Activated T-cell treated with anti-CD3 and anti-CD28 coated beads, Interleukin-2, amount 50 U/mL, for 1 hour (primary cell): Measurements from ENCODE around the gene KRTAP2-3.
"Not testable (repeated sequence)": the region's sequence is repeated elsewhere in the genome, so short reads cannot be mapped to it uniquely, and the experiment has no call there.

ENCODE experiments used
- DNase-seq: peaks from one replicate; pipeline ENCODE4 v3.0.0-alpha.2; 2020

Gene KRTAP2-3

DNA sequence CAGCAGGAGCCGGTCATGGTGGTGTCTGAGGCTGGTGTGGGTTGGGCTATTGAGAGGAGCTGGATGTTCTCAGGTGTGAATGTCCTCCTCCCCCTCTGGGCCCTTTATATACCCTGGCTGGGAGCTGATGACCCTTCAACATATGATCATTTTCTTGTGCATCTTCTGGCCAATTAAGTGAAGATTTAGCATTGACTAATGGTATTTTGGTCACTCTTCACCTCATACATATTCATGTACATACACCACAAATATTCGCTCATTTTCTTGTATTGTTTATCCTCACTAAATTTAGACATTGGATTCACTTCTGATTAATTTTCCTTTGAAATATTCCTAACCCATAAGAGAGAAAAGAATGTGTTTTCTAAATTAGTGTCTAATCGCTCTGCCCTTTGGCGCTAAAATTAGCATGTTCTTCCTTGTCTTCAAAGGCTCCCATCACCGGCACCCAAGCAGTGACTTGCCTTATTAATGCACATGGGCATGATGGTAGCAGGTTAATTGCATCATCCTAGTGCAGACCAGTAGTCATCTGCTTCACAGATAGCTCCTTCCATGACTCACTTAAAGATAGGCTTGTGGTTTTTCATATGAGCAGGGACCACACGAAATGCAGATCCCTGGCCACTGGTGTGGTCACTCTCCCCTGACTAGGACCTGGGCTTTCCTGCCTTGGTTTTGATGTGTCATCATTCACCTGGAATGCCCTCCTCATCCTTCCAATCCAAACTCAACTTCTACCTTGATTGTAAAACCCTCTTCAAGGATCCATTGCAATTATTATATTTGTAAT, 6.1 kb upstream of the KRTAP2-3 start, which contains the start of gene KRTAP2-4:
Gene KRTAP2-4 (minus strand): TSS at position 51 of the 796 bp plus-strand sequence. CDS start 34 bp downstream, at position 17.
- no peak for DNase-seq

DNA sequence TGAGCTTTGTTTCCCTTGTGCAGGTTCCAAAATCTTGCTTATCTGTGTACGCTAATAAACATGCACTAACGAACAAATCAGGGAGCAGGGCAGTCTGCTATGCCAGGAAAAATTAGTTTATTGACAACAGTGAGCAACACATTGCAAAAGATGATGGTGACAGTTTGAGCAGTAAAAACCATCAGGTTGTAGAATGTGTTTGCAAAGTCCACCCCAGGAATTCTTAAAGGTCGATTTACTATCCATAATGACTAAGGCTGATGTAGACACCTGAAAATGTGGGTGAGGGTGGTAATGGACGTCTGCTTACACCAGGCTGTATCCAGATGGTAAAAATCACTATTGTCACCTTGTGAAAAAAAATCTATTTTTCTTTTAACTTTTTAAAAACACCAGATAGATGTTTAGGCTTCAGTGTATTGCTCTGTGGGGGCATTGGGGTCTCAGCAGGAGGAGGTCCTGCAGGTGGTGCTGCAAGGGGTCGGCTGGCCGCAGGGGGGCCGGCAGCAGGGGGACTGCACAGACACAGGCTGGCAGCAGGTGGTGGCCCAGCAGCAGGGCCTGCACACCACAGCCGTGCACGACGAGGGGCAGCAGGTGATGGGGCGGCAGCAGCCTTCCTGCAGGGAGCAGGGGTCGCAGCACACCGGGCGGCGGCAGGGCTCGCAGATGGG, 5.2 kb upstream of the KRTAP2-3 start:
- DNase-seq: not testable (repeated sequence)

DNA sequence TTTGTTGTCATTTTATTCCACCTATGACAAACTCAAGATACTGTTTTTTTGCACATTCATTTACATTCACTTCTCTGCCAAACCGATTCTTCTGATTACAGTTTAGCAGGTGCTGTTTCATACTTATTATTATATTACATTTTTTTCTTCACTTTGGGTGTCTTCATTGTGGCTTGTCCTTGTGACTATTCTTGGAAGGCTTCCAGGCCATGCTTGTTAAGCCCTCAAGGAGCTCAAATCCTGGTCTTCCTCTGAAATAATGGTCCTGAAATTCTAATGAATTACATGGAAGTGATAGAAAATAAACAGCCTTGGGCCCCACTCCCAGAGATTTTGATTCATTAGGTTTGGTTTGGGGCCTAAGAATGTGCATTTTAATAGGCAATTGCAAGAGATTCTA, 4.4 kb upstream of the KRTAP2-3 start:
- no peak for DNase-seq

DNA sequence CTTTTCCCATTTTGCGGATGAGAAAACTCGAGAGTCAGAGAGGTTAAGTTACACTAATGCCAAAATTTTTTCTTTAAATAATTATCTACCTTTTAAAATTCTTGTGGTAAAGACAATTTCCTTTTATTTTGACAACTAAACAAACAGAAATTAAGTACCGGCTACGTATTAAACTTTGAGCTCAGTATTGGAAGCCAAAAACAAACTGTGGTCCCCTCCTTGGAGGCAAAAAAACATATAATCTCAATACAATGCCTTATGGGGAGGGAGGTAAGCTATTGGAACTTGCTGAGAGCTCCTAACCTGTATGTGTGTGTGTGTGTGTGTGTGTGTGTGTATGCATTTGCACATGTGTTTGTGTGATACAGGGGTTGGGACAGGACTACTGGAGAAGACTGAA, 3.5 kb upstream of the KRTAP2-3 start:
- DNase-seq: no peak

DNA sequence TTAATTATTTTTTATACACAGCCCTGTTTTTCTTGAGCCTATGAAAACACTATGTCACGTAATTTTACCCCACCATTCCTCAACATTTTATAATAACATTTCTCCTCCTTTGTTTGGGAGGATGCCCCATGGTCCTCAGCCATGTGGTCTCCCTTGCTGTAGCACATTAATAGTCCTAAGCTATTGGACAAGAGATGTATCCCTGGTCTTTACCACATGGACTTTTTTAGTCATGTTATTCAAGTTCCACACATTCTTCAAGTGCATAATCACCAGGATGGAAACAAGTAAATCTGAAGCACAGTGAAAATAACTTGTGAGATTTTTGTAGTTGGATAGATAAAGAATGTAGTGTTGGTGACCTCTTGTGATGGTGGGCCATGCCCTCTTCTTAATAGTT, 2.0 kb upstream of the KRTAP2-3 start:
- no peak for DNase-seq

DNA sequence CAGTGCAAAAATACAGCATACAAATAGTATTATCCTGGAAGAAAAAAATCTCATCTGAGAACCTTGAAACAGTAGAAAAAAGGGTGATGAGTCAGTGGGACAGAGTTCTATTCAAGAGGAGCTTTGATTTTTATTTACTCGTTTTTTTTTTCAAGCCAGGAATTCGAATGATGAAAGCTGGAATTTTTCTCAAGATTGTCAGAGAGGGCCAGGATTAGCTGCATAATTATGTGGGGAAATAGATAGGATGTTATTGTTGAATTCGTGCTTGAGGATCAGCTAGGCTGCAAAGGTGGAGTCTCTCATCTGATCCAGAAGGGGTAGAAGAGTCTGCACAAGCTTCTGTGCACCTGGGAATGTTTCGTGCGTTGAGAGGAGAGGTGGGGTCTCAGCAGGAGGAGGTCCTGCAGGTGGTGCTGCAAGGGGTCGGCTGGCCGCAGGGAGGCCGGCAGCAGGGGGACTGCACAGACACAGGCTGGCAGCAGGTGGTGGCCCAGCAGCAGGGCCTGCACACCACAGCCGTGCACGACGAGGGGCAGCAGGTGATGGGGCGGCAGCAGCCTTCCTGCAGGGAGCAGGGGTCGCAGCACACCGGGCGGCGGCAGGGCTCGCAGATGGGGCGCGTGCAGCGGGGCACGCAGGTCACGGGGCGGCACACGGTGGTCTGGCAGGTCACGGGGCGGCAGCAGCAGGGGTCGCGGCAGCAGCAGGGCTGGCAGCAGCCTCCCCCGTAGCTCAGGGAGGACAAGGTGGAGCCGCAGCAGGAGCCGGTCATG, 450 bp downstream of the KRTAP2-3 start:
- not testable (repeated sequence) for DNase-seq

DNA sequence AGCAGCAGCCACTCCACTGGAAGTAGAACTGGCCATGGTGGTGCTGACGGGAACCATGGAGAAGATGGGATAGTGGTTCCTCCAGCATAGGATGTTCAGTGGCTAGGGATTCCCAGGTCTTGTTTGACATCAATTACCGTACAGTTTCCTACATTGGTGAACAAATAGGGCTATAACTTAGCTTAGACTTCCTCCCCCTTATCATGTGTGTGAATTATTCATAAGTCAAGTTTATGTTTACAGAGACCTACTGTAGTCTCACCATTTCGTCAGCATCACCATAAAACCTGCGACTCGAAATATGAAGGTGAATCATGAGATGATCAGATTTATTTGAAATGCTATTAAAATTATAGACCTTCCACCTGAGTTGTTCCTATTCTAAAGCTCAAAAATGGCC, 1.2 kb downstream of the KRTAP2-3 start:
- no peak for DNase-seq

DNA sequence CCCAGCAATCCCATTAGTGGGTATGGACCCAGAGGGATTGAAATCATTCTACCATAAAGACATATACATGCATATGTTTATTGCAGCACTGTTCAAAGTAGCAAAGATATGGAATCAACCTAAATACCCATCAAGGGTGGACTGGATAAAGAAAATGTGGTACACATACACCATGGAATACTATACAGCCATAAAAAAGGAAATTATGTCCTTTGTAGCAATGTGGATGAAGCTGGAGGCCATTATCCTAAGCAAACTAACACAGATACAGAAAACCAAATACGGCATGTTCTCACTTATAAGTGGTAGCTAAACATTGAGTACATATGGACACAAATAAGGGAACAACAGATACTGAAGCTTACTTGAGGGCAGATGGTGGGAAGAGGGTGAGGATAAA, 2.4 kb downstream of the KRTAP2-3 start:
- no peak for DNase-seq

DNA sequence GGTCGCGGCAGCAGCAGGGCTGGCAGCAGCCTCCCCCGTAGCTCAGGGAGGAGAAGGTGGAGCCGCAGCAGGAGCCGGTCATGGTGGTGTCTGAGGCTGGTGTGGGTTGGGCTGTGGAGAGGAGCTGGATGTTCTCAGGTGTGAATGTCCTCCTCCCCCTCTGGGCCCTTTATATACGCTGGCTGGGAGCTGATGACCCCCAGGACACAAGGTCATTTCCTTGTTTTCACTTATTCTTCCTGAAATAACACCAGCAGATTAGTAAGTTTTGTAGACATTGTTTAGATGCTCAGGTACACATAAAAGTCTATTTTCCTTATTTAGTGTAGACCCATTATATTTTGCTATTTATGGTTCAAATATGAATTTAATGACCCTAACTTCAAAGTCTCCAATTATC, 4.8 kb downstream of the KRTAP2-3 start, which contains the start of gene KRTAP2-2:
Gene KRTAP2-2 (minus strand): TSS at position 101 of the 400 bp plus-strand sequence. CDS start 19 bp downstream, at position 82.
- not testable (repeated sequence) for DNase-seq

DNA sequence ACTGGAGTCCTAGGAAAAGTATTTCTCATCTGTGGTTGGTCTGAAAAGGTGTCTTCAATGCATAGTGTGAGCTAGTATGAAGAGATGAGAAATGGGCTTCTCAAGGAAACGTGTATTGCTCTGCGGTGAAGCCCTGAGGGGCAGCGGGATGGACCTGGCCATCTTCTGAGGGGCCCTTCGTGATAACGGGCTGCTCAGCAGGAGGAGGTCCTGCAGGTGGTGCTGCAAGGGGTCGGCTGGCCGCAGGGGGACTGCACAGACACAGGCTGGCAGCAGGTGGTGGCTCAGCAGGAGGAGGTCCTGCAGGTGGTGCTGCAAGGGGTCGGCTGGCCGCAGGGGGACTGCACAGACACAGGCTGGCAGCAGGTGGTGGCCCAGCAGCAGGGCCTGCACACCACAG, 5.4 kb downstream of the KRTAP2-3 start:
- not testable (repeated sequence) for DNase-seq

DNA sequence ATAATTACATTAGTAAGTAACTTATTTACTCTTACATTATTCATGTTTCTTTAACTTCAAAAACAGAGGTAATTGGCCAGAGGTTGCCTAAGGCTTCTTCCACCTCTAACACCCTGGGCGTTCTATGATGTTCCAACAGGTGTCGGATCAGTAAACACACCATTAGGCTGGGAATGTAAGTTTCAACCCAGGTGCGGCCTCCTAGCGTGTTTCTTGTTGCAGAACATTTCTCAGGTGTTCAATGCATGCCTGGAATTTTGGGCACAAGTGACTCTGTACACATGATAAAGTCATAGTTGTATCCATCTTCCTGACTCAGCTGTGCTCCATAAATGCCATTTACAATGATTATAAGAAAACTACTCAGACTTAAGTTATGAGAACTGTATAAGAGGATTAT, 5.9 kb downstream of the KRTAP2-3 start:
- no peak for DNase-seq

DNA sequence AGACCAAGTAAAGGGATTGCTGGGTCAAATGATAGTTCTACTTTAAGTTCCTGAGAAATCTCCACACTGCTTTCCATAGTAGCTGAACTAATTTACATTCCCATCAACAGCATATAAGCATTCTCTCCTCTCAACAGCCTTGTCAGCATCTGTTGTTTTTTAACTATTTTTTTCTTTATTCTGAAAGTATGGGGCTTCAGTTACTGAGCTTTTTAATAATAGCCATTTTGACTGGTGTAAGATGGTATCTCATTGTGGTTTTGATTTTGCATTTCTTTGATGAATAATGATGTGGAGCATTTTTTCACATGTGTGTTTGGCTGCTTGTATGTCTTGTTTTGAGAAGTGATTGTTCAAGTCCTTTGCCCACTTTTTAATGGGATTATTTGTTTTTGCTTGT, 7.3 kb downstream of the KRTAP2-3 start:
- DNase-seq: no peak

DNA sequence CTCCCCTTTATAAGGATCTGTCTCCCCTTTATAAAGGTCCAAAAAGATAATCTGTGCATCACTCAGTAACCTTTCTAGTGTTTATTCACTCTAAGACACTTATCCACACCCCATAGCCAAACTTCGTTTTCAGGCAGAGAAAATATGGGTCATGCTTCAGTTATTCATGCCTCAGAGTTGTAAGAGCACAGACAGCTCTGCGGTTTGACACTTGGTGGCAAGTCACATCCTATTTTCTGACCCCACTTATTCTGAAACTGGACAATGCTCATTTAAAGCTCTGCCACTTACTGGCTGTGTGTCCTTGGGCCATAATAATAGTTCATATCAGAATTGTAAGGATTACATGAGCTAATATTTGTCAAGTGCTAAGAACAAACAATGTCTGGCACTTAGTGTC, 10.8 kb downstream of the KRTAP2-3 start:
- DNase-seq: no peak

DNA sequence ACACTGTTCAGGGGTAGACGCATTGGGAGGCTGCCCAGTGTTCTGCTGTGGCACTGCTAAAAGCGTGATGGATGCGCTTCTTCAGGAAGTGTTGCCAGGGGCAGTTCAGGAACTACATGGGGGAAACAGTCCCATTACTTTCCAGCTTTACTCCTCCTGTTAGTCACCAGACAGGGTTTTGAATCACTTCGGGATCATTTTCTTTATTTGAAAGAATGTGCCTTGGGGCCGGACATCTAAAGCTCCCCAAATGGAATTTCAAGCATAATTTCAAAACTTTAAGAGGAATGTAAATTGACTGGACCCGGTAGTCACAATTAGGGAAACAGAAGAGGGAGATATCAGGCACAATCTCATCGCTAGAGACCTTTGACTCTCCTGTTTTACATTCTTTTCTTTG, 11.5 kb downstream of the KRTAP2-3 start:
- no peak for DNase-seq

DNA sequence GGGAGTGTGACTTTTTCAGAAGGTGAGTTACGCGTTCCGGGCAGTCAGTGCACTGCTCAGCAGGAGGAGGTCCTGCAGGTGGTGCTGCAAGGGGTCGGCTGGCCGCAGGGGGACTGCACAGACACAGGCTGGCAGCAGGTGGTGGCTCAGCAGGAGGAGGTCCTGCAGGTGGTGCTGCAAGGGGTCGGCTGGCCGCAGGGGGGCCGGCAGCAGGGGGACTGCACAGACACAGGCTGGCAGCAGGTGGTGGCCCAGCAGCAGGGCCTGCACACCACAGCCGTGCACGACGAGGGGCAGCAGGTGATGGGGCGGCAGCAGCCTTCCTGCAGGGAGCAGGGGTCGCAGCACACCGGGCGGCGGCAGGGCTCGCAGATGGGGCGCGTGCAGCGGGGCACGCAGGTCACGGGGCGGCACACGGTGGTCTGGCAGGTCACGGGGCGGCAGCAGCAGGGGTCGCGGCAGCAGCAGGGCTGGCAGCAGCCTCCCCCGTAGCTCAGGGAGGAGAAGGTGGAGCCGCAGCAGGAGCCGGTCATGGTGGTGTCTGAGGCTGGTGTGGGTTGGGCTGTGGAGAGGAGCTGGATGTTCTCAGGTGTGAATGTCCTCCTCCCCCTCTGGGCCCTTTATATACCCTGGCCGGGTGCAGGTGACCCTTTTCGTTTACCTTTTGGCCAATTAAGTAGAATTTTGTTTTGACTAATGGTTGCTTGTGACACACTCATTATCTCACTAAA, 13.0 kb downstream of the KRTAP2-3 start, which contains the start of gene KRTAP2-1:
Gene KRTAP2-1 (minus strand): TSS at position 582 of the 731 bp plus-strand sequence. CDS start 49 bp downstream, at position 533.
- DNase-seq: not testable (repeated sequence)

DNA sequence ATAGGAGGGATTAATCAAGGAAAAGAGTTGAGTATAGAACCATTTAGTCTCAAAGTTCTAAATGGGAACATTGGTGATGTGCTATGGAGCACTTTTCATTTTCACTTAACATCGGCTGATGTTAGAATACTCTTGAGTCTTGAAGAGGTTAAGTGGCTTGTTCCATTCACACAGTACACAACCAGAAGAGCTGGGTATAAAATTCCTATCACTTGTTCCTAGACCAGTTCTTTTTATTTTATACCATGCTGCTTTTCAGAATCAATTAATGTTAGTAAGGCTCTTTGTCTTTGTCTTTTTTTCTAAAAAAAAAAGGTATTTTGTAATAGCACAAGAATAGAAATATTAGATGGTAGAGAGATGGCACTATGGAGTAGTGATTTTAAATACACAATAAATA, 17.0 kb downstream of the KRTAP2-3 start:
- no peak for DNase-seq

DNA sequence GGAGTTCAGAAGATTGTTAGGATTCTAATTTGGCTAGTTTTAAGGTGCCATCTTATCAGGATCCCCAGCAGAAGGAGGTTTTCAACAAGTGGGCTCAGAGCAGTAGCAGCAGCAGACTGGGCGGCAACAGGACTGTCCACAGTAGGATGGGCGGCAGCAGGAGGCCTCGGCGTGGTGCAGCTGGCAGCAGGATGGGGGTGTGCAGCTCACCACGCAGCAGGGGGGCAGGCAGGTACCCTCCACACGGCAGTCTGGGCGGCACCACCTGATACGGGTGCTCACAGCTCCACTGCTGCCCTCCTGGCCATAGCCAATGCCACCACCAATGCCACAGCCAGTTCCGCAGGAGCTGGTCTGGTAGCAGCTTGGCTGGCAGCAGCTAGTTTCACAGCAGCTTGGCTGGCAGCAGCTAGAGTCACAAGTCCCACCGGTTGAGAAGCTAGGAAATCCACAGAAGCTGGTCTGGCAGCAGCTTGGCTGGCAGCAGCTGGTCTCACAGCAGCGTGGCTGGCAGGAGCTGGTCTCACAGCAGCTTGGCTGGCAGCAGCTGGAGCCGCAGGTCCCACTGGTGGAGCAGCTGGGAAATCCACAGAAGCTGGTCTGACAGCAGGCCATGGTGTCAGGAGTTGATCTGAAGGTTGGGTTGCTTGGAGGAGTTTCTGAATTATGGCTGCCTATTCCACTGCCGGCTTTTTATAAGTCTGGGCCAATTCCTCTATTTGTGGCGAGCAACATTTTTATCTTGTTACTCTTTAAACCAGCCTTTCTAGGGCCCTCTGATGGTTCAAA, 18.9 kb downstream of the KRTAP2-3 start, which contains the start of gene KRTAP1-1:
Gene KRTAP1-1 (minus strand): TSS at position 668 of the 789 bp plus-strand sequence. CDS start 53 bp downstream, at position 615.
- DNase-seq: not testable (repeated sequence)

DNA sequence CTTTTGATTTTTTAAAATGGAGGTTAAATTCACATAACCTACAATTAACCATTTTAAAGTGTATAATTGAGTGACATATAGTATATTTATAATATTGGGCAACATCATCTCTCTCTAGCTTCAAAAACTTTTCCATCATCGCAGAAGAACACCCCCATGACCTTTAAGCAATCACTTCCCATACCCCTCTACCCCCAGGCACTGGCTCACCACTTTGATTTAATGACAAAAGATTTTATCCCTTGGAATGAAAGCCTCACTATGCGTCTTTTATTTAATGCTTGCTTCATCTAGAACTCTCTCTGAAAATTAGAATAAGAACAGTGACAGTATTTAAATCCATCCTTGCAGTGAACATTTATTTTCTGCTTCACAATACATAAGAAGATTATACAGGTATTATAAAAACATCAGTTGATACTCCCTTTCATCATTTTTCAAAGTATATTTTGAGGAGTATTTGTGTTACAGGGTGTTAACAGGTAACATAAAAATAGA, 22.0 kb downstream of the KRTAP2-3 start:
- no peak for DNase-seq

DNA sequence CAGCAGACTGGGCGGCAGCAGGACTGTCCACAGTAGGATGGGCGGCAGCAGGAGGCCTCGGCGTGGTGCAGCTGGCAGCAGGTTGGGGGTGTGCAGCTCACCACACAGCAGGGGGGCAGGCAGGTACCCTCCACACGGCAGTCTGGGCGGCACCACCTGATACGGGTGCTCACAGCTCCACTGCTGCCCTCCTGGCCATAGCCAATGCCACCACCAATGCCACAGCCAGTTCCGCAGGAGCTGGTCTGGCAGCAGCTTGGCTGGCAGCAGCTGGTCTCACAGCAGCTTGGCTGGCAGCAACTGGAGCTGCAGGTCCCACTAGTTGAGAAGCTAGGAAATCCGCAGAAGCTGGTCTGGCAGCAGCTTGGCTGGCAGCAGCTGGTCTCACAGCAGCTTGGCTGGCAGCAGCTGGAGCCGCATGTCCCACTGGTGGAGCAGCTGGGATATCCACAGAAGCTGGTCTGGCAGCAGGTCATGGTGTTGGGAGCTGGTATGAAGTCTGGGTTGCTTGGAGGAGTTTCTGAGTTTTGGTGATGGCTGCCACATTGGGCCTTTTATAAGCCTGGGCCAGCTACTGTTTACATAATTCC, 25.5 kb downstream of the KRTAP2-3 start, which contains the start of gene KRTAP1-3:
Gene KRTAP1-3 (minus strand): TSS at position 529 of the 590 bp plus-strand sequence. CDS start 53 bp downstream, at position 476.
- not testable (repeated sequence) for DNase-seq

DNA sequence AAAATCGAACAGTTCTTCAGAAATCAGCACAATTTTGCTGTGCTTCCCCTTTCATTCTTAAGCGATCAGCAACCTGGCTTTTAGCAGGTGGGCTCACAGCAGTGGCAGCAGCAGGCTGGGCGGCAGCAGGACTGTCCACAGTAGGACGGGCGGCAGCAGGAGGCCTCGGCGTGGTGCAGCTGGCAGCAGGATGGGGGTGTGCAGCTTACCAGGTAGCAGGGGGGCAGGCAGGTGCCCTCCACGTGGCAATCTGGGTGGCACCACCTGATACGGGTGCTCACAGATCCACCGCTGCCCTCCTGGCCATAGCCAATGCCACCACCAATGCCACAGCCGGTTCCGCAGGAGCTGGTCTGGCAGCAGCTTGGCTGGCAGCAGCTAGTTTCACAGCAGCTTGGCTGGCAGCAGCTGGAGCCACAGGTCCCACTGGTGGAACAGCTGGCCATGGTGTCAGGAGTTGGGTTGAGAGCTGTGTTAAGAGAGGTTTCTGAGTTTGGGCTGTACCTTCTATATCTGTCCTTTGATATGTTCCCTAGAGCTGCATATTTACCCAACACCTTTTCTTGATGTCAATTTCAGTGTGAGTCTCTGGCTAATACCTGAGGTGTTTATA, 30.2 kb downstream of the KRTAP2-3 start, which contains the start of gene KRTAP1-4:
Gene KRTAP1-4 (minus strand): TSS at position 563 of the 613 bp plus-strand sequence. CDS start 117 bp downstream, at position 446.
- no peak for DNase-seq
